Uterus (tissue), 4 donors: Measurements from ENCODE around the gene RANBP17. TPM values are rescaled to one million over a fixed set of nuclear protein-coding genes. Genes with fewer than 3 reads are reported as not detected.

Source experiments
- DNase-seq, 2 donors: peaks; one replicate each; pipeline ENCODE4 v3.0.0-alpha.2; 2019 to 2020
- H3K27ac ChIP-seq, 2 donors: fragments of 200-600 bp; sonication (generic); 1 replicate in 1 of 2; 2 replicates in 1 of 2; pipeline ENCODE4 v1.5.1; 2016 to 2018
- H3K27me3 ChIP-seq, 2 donors: fragments of 200-600 bp; sonication (generic); one replicate each; pipeline ENCODE4 v1.5.1; 2018 to 2019; ENCODE audit warnings: control low read depth in 1 of 2
- H3K36me3 ChIP-seq, 2 donors: fragments of 200-600 bp; sonication (generic); one replicate each; pipeline ENCODE4 v1.5.1; 2019; ENCODE audit warnings: control low read depth in 1 of 2
- H3K4me1 ChIP-seq, 2 donors: fragments of 200-600 bp; sonication (generic); one replicate each; pipeline ENCODE4 v1.5.1; 2018 to 2019; ENCODE audit warnings: control low read depth in 1 of 2
- H3K4me3 ChIP-seq, 2 donors: fragments of 200-600 bp; sonication (generic); 1 replicate in 1 of 2; 2 replicates in 1 of 2; pipeline ENCODE4 v1.5.1; 2018 to 2019; ENCODE audit warnings: mild to moderate bottlenecking in 1 of 2
- H3K9me3 ChIP-seq, 2 donors: fragments of 200-600 bp; sonication (generic); one replicate each; pipeline ENCODE4 v1.5.1; 2019; ENCODE audit warnings: control low read depth in 1 of 2
- CTCF ChIP-seq, 4 experiments: fragments of 200-600 bp in 2 of 4; fragments of 450-650 bp in 2 of 4; sonication (generic) in 2 of 4; IDR thresholded peaks; one replicate each; pipeline ENCODE4 v1.5.1; 2016 to 2019; ENCODE audit warnings: antibody characterized with exemption in 4 of 4, mild to moderate bottlenecking in 2 of 4, moderate library complexity in 1 of 4
- POLR2A ChIP-seq, 2 donors: fragments of 450-650 bp; IDR thresholded peaks; one replicate each; pipeline ENCODE4 v1.6.1; 2016; ENCODE audit warnings: antibody characterized with exemption in 2 of 2, mild to moderate bottlenecking in 1 of 2, moderate library complexity in 1 of 2
- intact Hi-C: fragments of 100-400 bp; cut with DNase I; formaldehyde crosslinking; loops from one replicate; pipeline ENCODE4 v1.15.1; 2023; ENCODE audit warnings: low total_unique reads
- total RNA-seq, 4 donors: library from RNA; depleted of rRNA in 3 of 4; stranded (reverse); fragments of >200 nt in 3 of 4; gene quantifications; one replicate each; pipeline versions ENCODE4 v1.1.0 to v1.2.4, GENCODE V29; 2014 to 2023
- donor health status: DM: yes; HTN: yes; CAD: no.

RANBP17 gene
- total RNA-seq, 4 donors from 2014 or later: 1.8 to 72.8 (median 7.6) TPM

GRCh38 chr5:171258737-171259415, 397.1 kb downstream of the RANBP17 start:
- H3K4me1 ChIP-seq: no peaks in the 10 kb centered on the region
- TF ChIP-seq POLR2A (IDR thresholded peaks at IDR 0.05) (no peak), CTCF (IDR thresholded peaks at IDR 0.05) (no peak)
- H3K27ac ChIP-seq: no peak overlapping the region
- H3K27me3 ChIP-seq: no peaks in the 10 kb centered on the region
- no peaks in the 10 kb centered on the region for H3K36me3 ChIP-seq
- no peaks in the 10 kb centered on the region for H3K9me3 ChIP-seq
- DNase-seq: no peak
- no peak overlapping the region for H3K4me3 ChIP-seq
- intact Hi-C loops: no loop called here

GRCh38 chr5:171261361-171261760, 399.5 kb downstream of the RANBP17 start:
- TF ChIP-seq CTCF (IDR thresholded peaks at IDR 0.05) (no peak), POLR2A (IDR thresholded peaks at IDR 0.05) (no peak)
- intact Hi-C loops: no loop called here

GRCh38 chr5:171261904-171262303, 400.1 kb downstream of the RANBP17 start:
- Histone ChIP-seq H3K9me3 (no peaks in the 10 kb centered on the region), H3K36me3 (no peaks in the 10 kb centered on the region), H3K27me3 (no peaks in the 10 kb centered on the region), H3K4me3 (no peak overlapping the region), H3K4me1 (no peaks in the 10 kb centered on the region), H3K27ac (no peak overlapping the region)
- no peak for TF ChIP-seq POLR2A (IDR thresholded peaks at IDR 0.05)
- TF ChIP-seq CTCF (IDR thresholded peaks at IDR 0.05): no peak
- no peak for DNase-seq
- intact Hi-C loops: no loop called here

More at GRCh38 chr5:171261361-171261760, 399.5 kb downstream of the RANBP17 start:
- Histone ChIP-seq H3K4me3 (no peak overlapping the region), H3K36me3 (no peaks in the 10 kb centered on the region), H3K4me1 (no peaks in the 10 kb centered on the region), H3K27me3 (no peaks in the 10 kb centered on the region), H3K9me3 (no peaks in the 10 kb centered on the region), H3K27ac (no peak overlapping the region)
- DNase-seq: no peak

- intact Hi-C loops: no loop called here
- no peak for DNase-seq
- Histone ChIP-seq H3K27me3 (no peaks in the 10 kb centered on the region), H3K4me1 (no peaks in the 10 kb centered on the region), H3K4me3 (no peak overlapping the region), H3K9me3 (no peaks in the 10 kb centered on the region), H3K36me3 (no peaks in the 10 kb centered on the region), H3K27ac (no peak overlapping the region)
- TF ChIP-seq CTCF (IDR thresholded peaks at IDR 0.05) (no peak), POLR2A (IDR thresholded peaks at IDR 0.05) (no peak)
Measured at GRCh38 chr5:171263181-171263580, 401.4 kb downstream of the RANBP17 start.

- Histone ChIP-seq H3K4me3 (no peak overlapping the region), H3K27me3 (no peaks in the 10 kb centered on the region), H3K9me3 (no peaks in the 10 kb centered on the region), H3K4me1 (no peaks in the 10 kb centered on the region), H3K27ac (no peak overlapping the region), H3K36me3 (no peaks in the 10 kb centered on the region)
- TF ChIP-seq CTCF (IDR thresholded peaks at IDR 0.05) (no peak), POLR2A (IDR thresholded peaks at IDR 0.05) (no peak)
- no peak for DNase-seq
- intact Hi-C loops: no loop called here
Measured at GRCh38 chr5:171264843-171265242, 403.0 kb downstream of the RANBP17 start.
